GM23338 (cell line): Measurements from ENCODE around the gene COIL. TPM values are rescaled to one million over a fixed set of nuclear protein-coding genes. Genes with fewer than 3 reads are reported as not detected.

Source experiments
- ATAC-seq: fragments of 200-7000 bp; cut with Tn5 transposase; 3 replicates; pipeline ENCODE4 v1.9.1; 2020
- DNase-seq: peaks from one replicate; pipeline ENCODE4 v3.0.0-alpha.2; 2015; ENCODE audit warnings: low spot score
- H2AFZ ChIP-seq: fragments of 200-600 bp; sonication (generic); 2 replicates; pipeline ENCODE4 v1.8.0; 2016; ENCODE audit warnings: antibody characterized with exemption, mild to moderate bottlenecking, moderate library complexity
- H3F3A ChIP-seq: fragments of 200-600 bp; sonication (generic); replicated peaks from 2 replicates; pipeline ENCODE4 v1.8.0; 2017; ENCODE audit warnings: antibody characterized with exemption, mixed run types, low read depth
- H3K27ac ChIP-seq: fragments of 200-600 bp; sonication (generic); 2 replicates; pipeline ENCODE4 v1.6.1; 2016; ENCODE audit warnings: low read depth
- H3K27me3 ChIP-seq: fragments of 200-600 bp; sonication (generic); 2 replicates; pipeline ENCODE4 v1.8.0; 2016; ENCODE audit warnings: mild to moderate bottlenecking, mixed run types, moderate library complexity; ENCODE audit not compliant: insufficient read depth
- H3K36me3 ChIP-seq: fragments of 200-600 bp; sonication (generic); 2 replicates; pipeline ENCODE4 v1.8.0; 2016; ENCODE audit warnings: mild to moderate bottlenecking; ENCODE audit not compliant: insufficient read depth
- H3K4me1 ChIP-seq: fragments of 200-600 bp; sonication (generic); 2 replicates; pipeline ENCODE4 v1.8.0; 2016; ENCODE audit warnings: mild to moderate bottlenecking, moderate library complexity; ENCODE audit not compliant: insufficient read depth
- H3K4me2 ChIP-seq: fragments of 200-600 bp; sonication (generic); 2 replicates; pipeline ENCODE4 v1.7.1; 2017; ENCODE audit warnings: mixed run types
- H3K4me3 ChIP-seq: fragments of 200-600 bp; sonication (generic); 2 replicates; pipeline ENCODE4 v1.6.1; 2016; ENCODE audit warnings: mixed run types
- H3K79me2 ChIP-seq: fragments of 200-600 bp; sonication (generic); replicated peaks from 2 replicates; pipeline ENCODE4 v1.8.0; 2017; ENCODE audit warnings: mild to moderate bottlenecking; ENCODE audit not compliant: insufficient read depth
- H3K9me2 ChIP-seq: fragments of 200-600 bp; sonication (generic); 2 replicates; pipeline ENCODE4 v1.8.0; 2017; ENCODE audit not compliant: insufficient read depth
- H4K20me1 ChIP-seq: fragments of 200-600 bp; sonication (generic); replicated peaks from 2 replicates; pipeline ENCODE4 v1.8.0; 2017; ENCODE audit warnings: mild to moderate bottlenecking; ENCODE audit not compliant: insufficient read depth
- H3K27ac Mint-ChIP-seq: 2 replicates; pipeline ENCODE4 v1.8.0; 2020; ENCODE audit warnings: inconsistent platforms, mild to moderate bottlenecking, moderate library complexity, mixed read lengths
- H3K27me3 Mint-ChIP-seq: 3 replicates; pipeline ENCODE4 v1.8.0; 2022; ENCODE audit warnings: low read depth, mild to moderate bottlenecking, moderate library complexity, mixed read lengths, inconsistent platforms; ENCODE audit not compliant: insufficient read depth, poor library complexity
- H3K36me3 Mint-ChIP-seq: 3 replicates; pipeline ENCODE4 v1.8.0; 2021; ENCODE audit warnings: low read depth, mild to moderate bottlenecking, inconsistent platforms, moderate library complexity, mixed read lengths
- H3K4me1 Mint-ChIP-seq: 3 replicates; pipeline ENCODE4 v1.8.0; 2020; ENCODE audit warnings: mild to moderate bottlenecking, inconsistent platforms, mixed read lengths
- H3K4me3 Mint-ChIP-seq: 3 replicates; pipeline ENCODE4 v1.8.0; 2021; ENCODE audit warnings: moderate library complexity, mild to moderate bottlenecking, inconsistent platforms, mixed read lengths
- H3K9me3 Mint-ChIP-seq: 3 replicates; pipeline ENCODE4 v1.8.0; 2020; ENCODE audit warnings: moderate library complexity, mild to moderate bottlenecking, inconsistent platforms, mixed read lengths
- CREB1 ChIP-seq: fragments of 250-450 bp; sonication (Bioruptor Pico); IDR thresholded peaks from 2 replicates; pipeline ENCODE4 v1.5.0; 2020; ENCODE audit warnings: low read depth, mild to moderate bottlenecking, moderate library complexity
- EZH2 ChIP-seq: fragments of 200-600 bp; sonication (generic); IDR thresholded peaks from one replicate; pipeline ENCODE4 v1.8.0; 2017; ENCODE audit warnings: antibody characterized with exemption, mild to moderate bottlenecking, low read depth; ENCODE audit not compliant: unreplicated experiment
- JUNB ChIP-seq: IDR thresholded peaks from one replicate; pipeline ENCODE4 v1.6.1; 2016; ENCODE audit warnings: antibody characterized with exemption; ENCODE audit not compliant: unreplicated experiment
- NANOG ChIP-seq: IDR thresholded peaks from 2 replicates; pipeline ENCODE4 v1.6.1; 2016; ENCODE audit warnings: antibody characterized with exemption, borderline replicate concordance
- STAT1 ChIP-seq: IDR thresholded peaks from one replicate; pipeline ENCODE4 v1.6.1; 2016; ENCODE audit warnings: antibody characterized with exemption; ENCODE audit not compliant: unreplicated experiment
- polyA plus RNA-seq: library from polyadenylated mRNA; unstranded; fragments of >200 nt; fragmentation: Nextera tagmentation; extraction: Ambion mirVana; gene quantifications from 2 replicates; pipeline ENCODE4 v1.2.1, GENCODE V29; 2016
- total RNA-seq: library from RNA; depleted of rRNA; stranded (reverse); fragments of >200 nt; shearing (Covaris generic); gene quantifications from 2 replicates; pipeline ENCODE4 v1.2.3, GENCODE V29; 2014
- TF ChIP-seq, protein P1 (sequence below): IDR thresholded peaks from one replicate; pipeline ENCODE4 v1.6.1; 2018; ENCODE audit warnings: antibody characterized with exemption; ENCODE audit not compliant: unreplicated experiment
- TF ChIP-seq, protein P2 (sequence below): fragments of 250-450 bp; sonication (Bioruptor Pico); IDR thresholded peaks from 2 replicates; pipeline ENCODE4 v1.5.0; 2020; ENCODE audit warnings: mild to moderate bottlenecking, moderate library complexity
- TF ChIP-seq, protein P3 (sequence below), 2 experiments: fragments of 200-600 bp in 1 of 2; sonication (generic) in 1 of 2; conservative IDR thresholded peaks; 2 replicates each; pipeline versions ENCODE4 v1.5.1 to v1.6.1; 2016 to 2017; ENCODE audit warnings: antibody characterized with exemption in 2 of 2, low read depth in 2 of 2, mild to moderate bottlenecking in 2 of 2, moderate library complexity in 1 of 2

The COIL gene
- total and polyA plus RNA-seq, 2 experiments from 2014 or later = 18.5 to 32.2 TPM

DNA sequence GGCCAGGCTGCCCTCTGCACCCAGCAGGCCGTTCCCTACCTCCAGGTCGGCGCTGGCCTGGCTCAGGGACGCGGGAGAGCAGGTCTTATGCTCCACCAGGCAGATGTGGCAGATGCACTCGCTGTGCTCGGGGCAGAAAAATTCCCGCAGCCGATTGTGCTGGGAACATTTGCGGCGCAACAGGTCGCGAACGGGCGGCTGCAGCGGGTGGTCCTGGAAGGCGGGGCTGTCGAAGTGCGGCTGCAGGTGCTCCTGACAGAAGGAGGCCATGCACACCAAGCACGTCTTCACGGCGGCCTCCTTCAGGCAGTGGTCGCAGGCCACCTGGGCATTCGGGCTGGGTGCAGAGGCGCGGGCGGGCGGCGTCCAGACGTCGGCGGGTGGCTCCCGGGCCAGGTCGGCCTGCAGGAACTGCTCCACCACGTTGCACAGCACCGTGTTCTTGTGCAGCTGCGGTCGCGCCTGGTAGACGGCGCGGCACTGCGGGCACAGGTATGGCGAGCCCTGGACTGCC is 47.4 kb downstream of the COIL start:
- no peak overlapping the region for H3K27ac Mint-ChIP-seq
- H3K4me3 Mint-ChIP-seq = peak overlapping the region; percentile 82
- peaks cover 14% of the 10 kb centered on the region for H3K4me1 Mint-ChIP-seq
- Histone ChIP-seq H3K79me2 (peaks cover 29% of the 10 kb centered on the region), H3K4me2 (peak overlapping the region; percentile 91), H3K27me3 (peaks cover 30% of the 10 kb centered on the region), H3K9me2 (no peaks in the 10 kb centered on the region), H3K4me3 (peak overlapping the region; percentile 60), H3F3A (no peaks in the 10 kb centered on the region), H3K4me1 (peaks cover 16% of the 10 kb centered on the region), H3K27ac (no peak overlapping the region), H4K20me1 (peaks cover 6% of the 10 kb centered on the region; the same call in 1 of the 2 replicates), H2AFZ (peak overlapping the region; percentile 84), H3K36me3 (no peaks in the 10 kb centered on the region)
- TF ChIP-seq, protein P1, sequence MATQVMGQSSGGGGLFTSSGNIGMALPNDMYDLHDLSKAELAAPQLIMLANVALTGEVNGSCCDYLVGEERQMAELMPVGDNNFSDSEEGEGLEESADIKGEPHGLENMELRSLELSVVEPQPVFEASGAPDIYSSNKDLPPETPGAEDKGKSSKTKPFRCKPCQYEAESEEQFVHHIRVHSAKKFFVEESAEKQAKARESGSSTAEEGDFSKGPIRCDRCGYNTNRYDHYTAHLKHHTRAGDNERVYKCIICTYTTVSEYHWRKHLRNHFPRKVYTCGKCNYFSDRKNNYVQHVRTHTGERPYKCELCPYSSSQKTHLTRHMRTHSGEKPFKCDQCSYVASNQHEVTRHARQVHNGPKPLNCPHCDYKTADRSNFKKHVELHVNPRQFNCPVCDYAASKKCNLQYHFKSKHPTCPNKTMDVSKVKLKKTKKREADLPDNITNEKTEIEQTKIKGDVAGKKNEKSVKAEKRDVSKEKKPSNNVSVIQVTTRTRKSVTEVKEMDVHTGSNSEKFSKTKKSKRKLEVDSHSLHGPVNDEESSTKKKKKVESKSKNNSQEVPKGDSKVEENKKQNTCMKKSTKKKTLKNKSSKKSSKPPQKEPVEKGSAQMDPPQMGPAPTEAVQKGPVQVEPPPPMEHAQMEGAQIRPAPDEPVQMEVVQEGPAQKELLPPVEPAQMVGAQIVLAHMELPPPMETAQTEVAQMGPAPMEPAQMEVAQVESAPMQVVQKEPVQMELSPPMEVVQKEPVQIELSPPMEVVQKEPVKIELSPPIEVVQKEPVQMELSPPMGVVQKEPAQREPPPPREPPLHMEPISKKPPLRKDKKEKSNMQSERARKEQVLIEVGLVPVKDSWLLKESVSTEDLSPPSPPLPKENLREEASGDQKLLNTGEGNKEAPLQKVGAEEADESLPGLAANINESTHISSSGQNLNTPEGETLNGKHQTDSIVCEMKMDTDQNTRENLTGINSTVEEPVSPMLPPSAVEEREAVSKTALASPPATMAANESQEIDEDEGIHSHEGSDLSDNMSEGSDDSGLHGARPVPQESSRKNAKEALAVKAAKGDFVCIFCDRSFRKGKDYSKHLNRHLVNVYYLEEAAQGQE = no peak
- no peak for TF ChIP-seq EZH2
- TF ChIP-seq, protein P2, sequence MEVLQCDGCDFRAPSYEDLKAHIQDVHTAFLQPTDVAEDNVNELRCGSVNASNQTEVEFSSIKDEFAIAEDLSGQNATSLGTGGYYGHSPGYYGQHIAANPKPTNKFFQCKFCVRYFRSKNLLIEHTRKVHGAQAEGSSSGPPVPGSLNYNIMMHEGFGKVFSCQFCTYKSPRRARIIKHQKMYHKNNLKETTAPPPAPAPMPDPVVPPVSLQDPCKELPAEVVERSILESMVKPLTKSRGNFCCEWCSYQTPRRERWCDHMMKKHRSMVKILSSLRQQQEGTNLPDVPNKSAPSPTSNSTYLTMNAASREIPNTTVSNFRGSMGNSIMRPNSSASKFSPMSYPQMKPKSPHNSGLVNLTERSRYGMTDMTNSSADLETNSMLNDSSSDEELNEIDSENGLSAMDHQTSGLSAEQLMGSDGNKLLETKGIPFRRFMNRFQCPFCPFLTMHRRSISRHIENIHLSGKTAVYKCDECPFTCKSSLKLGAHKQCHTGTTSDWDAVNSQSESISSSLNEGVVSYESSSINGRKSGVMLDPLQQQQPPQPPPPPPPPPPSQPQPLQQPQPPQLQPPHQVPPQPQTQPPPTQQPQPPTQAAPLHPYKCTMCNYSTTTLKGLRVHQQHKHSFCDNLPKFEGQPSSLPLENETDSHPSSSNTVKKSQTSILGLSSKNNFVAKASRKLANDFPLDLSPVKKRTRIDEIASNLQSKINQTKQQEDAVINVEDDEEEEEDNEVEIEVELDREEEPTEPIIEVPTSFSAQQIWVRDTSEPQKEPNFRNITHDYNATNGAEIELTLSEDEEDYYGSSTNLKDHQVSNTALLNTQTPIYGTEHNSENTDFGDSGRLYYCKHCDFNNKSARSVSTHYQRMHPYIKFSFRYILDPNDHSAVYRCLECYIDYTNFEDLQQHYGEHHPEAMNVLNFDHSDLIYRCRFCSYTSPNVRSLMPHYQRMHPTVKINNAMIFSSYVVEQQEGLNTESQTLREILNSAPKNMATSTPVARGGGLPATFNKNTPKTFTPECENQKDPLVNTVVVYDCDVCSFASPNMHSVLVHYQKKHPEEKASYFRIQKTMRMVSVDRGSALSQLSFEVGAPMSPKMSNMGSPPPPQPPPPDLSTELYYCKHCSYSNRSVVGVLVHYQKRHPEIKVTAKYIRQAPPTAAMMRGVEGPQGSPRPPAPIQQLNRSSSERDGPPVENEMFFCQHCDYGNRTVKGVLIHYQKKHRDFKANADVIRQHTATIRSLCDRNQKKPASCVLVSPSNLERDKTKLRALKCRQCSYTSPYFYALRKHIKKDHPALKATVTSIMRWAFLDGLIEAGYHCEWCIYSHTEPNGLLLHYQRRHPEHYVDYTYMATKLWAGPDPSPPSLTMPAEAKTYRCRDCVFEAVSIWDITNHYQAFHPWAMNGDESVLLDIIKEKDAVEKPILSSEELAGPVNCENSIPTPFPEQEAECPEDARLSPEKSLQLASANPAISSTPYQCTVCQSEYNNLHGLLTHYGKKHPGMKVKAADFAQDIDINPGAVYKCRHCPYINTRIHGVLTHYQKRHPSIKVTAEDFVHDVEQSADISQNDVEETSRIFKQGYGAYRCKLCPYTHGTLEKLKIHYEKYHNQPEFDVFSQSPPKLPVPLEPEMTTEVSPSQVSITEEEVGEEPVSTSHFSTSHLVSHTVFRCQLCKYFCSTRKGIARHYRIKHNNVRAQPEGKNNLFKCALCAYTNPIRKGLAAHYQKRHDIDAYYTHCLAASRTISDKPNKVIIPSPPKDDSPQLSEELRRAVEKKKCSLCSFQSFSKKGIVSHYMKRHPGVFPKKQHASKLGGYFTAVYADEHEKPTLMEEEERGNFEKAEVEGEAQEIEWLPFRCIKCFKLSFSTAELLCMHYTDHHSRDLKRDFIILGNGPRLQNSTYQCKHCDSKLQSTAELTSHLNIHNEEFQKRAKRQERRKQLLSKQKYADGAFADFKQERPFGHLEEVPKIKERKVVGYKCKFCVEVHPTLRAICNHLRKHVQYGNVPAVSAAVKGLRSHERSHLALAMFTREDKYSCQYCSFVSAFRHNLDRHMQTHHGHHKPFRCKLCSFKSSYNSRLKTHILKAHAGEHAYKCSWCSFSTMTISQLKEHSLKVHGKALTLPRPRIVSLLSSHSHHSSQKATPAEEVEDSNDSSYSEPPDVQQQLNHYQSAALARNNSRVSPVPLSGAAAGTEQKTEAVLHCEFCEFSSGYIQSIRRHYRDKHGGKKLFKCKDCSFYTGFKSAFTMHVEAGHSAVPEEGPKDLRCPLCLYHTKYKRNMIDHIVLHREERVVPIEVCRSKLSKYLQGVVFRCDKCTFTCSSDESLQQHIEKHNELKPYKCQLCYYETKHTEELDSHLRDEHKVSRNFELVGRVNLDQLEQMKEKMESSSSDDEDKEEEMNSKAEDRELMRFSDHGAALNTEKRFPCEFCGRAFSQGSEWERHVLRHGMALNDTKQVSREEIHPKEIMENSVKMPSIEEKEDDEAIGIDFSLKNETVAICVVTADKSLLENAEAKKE (CRISPR knock-in tag) = no peak
- no peak for TF ChIP-seq CREB1 (CRISPR knock-in tag)
- no peak for TF ChIP-seq STAT1
- TF ChIP-seq NANOG = no peak
- TF ChIP-seq JUNB = no peak
- TF ChIP-seq, protein P3, sequence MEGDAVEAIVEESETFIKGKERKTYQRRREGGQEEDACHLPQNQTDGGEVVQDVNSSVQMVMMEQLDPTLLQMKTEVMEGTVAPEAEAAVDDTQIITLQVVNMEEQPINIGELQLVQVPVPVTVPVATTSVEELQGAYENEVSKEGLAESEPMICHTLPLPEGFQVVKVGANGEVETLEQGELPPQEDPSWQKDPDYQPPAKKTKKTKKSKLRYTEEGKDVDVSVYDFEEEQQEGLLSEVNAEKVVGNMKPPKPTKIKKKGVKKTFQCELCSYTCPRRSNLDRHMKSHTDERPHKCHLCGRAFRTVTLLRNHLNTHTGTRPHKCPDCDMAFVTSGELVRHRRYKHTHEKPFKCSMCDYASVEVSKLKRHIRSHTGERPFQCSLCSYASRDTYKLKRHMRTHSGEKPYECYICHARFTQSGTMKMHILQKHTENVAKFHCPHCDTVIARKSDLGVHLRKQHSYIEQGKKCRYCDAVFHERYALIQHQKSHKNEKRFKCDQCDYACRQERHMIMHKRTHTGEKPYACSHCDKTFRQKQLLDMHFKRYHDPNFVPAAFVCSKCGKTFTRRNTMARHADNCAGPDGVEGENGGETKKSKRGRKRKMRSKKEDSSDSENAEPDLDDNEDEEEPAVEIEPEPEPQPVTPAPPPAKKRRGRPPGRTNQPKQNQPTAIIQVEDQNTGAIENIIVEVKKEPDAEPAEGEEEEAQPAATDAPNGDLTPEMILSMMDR (conservative IDR thresholded peaks at IDR 0.05; ENCODE audit: low read depth in 2 of 2) = no peak
- peaks cover 30% of the 10 kb centered on the region for H3K27me3 Mint-ChIP-seq
- H3K9me3 Mint-ChIP-seq = no peaks in the 10 kb centered on the region
- peaks cover 8% of the 10 kb centered on the region for H3K36me3 Mint-ChIP-seq
- DNase-seq (peak; percentile 76), ATAC-seq (peak; percentile 62)
